Choroid plexus epithelial cell (primary cell): Measurements from ENCODE around the gene NOX4.
"Not testable (repeated sequence)": the region's sequence is repeated elsewhere in the genome, so short reads cannot be mapped to it uniquely, and the experiment has no call there.

Source experiments
- DNase-seq: peaks from one replicate; pipeline ENCODE4 v3.0.0-alpha.2; 2010; ENCODE audit warnings: low read depth
- H3K4me3 ChIP-seq: 2 replicates; pipeline ENCODE4 v1.5.1; 2011; ENCODE audit warnings: low read depth, mild to moderate bottlenecking, control low read depth, low read length, moderate library complexity
- CTCF ChIP-seq: conservative IDR thresholded peaks from 2 replicates; pipeline ENCODE4 v1.5.1; 2011; ENCODE audit warnings: low read depth, mild to moderate bottlenecking, control low read depth, inconsistent platforms, low read length, moderate library complexity

NOX4 gene

GRCh38 chr11:89447845-89448244 is 43.3 kb downstream of the NOX4 start:
- no peak for DNase-seq
- TF ChIP-seq CTCF: no peak

GRCh38 chr11:89443361-89444322 is 47.5 kb downstream of the NOX4 start:
- no peak for DNase-seq
- no peak for TF ChIP-seq CTCF
- H3K4me3 ChIP-seq: no peak overlapping the region

More at GRCh38 chr11:89447845-89448244, 43.3 kb downstream of the NOX4 start:
- H3K4me3 ChIP-seq: no peak overlapping the region

GRCh38 chr11:89442801-89443200 is 48.4 kb downstream of the NOX4 start:
- TF ChIP-seq CTCF: no peak
- no peak for DNase-seq

GRCh38 chr11:89441606-89442005 is 49.6 kb downstream of the NOX4 start:
- no peak overlapping the region for H3K4me3 ChIP-seq
- DNase-seq: no peak
- no peak for TF ChIP-seq CTCF

More at GRCh38 chr11:89442801-89443200, 48.4 kb downstream of the NOX4 start:
- no peak overlapping the region for H3K4me3 ChIP-seq

- H3K4me3 ChIP-seq: no peak overlapping the region
- TF ChIP-seq CTCF: peak; percentile 14
- no peak for DNase-seq
Observed at GRCh38 chr11:89437317-89437716, 53.9 kb downstream of the NOX4 start.

GRCh38 chr11:89436071-89436470 is 55.1 kb downstream of the NOX4 start:
- no peak for TF ChIP-seq CTCF
- no peak overlapping the region for H3K4me3 ChIP-seq
- DNase-seq: peak; percentile 91

- no peak overlapping the region for H3K4me3 ChIP-seq
- TF ChIP-seq CTCF: no peak
- DNase-seq: no peak
Observed at GRCh38 chr11:89433278-89433677, 57.9 kb downstream of the NOX4 start.

GRCh38 chr11:89432182-89432581 is 59.0 kb downstream of the NOX4 start:
- not testable (repeated sequence) for DNase-seq

GRCh38 chr11:89426501-89426900 is 64.7 kb downstream of the NOX4 start:
- not testable (repeated sequence) for H3K4me3 ChIP-seq, DNase-seq

More at GRCh38 chr11:89432182-89432581, 59.0 kb downstream of the NOX4 start:
- H3K4me3 ChIP-seq: not testable (repeated sequence)
